NCI-H1417 (cell line): ENCODE results near the gene LAMB3.

ENCODE experiments used
- DNase-seq, 3 experiments: peaks; one replicate each; lab custom pipeline; 2025; lab: John Stamatoyannopoulos, UW

LAMB3 gene

GRCh38 chr1:209633335-209633997 lies 18.8 kb downstream of the LAMB3 start:
- DNase-seq: no peak

- peak in 2 of 3 experiments; percentile 44 to 56 for DNase-seq
These were observed 21.6 kb downstream of the LAMB3 start for GRCh38 chr1:209630383-209631225.

- no peak for DNase-seq
These were observed 22.4 kb downstream of the LAMB3 start for GRCh38 chr1:209629621-209630382.

GRCh38 chr1:209628618-209629299 lies 23.5 kb downstream of the LAMB3 start:
- no peak for DNase-seq

GRCh38 chr1:209627732-209628196 lies 24.5 kb downstream of the LAMB3 start:
- peak; percentile 35 to 82 (median 73) for DNase-seq

GRCh38 chr1:209627027-209627731 lies 25.0 kb downstream of the LAMB3 start:
- DNase-seq: no peak

- no peak for DNase-seq
These were observed 25.7 kb downstream of the LAMB3 start for GRCh38 chr1:209626346-209627026.

- no peak for DNase-seq
These were observed 26.4 kb downstream of the LAMB3 start for GRCh38 chr1:209625791-209626285.

GRCh38 chr1:209624558-209625549 lies 27.4 kb downstream of the LAMB3 start:
- no peak for DNase-seq

GRCh38 chr1:209622841-209623829 lies 29.1 kb downstream of the LAMB3 start:
- peak in 2 of 3 experiments; percentile 16 to 56 for DNase-seq

GRCh38 chr1:209621741-209622655 lies 30.2 kb downstream of the LAMB3 start:
- no peak for DNase-seq

- DNase-seq: no peak
These were observed 30.9 kb downstream of the LAMB3 start for GRCh38 chr1:209621286-209621685.

GRCh38 chr1:209620487-209620884 lies 31.7 kb downstream of the LAMB3 start:
- DNase-seq: no peak

GRCh38 chr1:209619696-209620486 lies 32.3 kb downstream of the LAMB3 start:
- DNase-seq: peak in 1 of 3 experiments; percentile 35

- peak in 2 of 3 experiments; percentile 22 to 40 for DNase-seq
These were observed 33.3 kb downstream of the LAMB3 start for GRCh38 chr1:209618756-209619420.
